Immature natural killer cell (primary cell): Measurements from ENCODE around the gene PRICKLE1. TPM values are rescaled to one million over a fixed set of nuclear protein-coding genes. Genes with fewer than 3 reads are reported as not detected.

ENCODE experiments used
- DNase-seq, 3 donors: peaks; one replicate each; pipeline ENCODE4 v3.0.0; 2022; ENCODE audit warnings: mixed read lengths in 1 of 3
- H3K27ac Mint-ChIP-seq, 6 donors: one replicate each; pipeline ENCODE4 v1.8.0; 2020; ENCODE audit warnings: mixed read lengths in 6 of 6, mild to moderate bottlenecking in 5 of 6, inconsistent platforms in 4 of 6, moderate library complexity in 3 of 6
- H3K27me3 Mint-ChIP-seq, 3 donors: one replicate each; pipeline ENCODE4 v1.8.0; 2020 to 2021; ENCODE audit warnings: low read depth in 3 of 3, mild to moderate bottlenecking in 3 of 3, mixed read lengths in 3 of 3, moderate library complexity in 3 of 3, inconsistent platforms in 1 of 3
- H3K36me3 Mint-ChIP-seq, 3 donors: one replicate each; pipeline ENCODE4 v1.8.0; 2020; ENCODE audit warnings: mixed read lengths in 3 of 3, inconsistent platforms in 2 of 3, mild to moderate bottlenecking in 2 of 3
- H3K4me1 Mint-ChIP-seq, 2 donors: one replicate each; pipeline ENCODE4 v1.8.0; 2020; ENCODE audit warnings: inconsistent platforms in 2 of 2, mild to moderate bottlenecking in 2 of 2, mixed read lengths in 2 of 2, moderate library complexity in 1 of 2
- H3K4me3 Mint-ChIP-seq, 5 donors: one replicate each; pipeline ENCODE4 v1.8.0; 2020; ENCODE audit warnings: mild to moderate bottlenecking in 5 of 5, mixed read lengths in 5 of 5, inconsistent platforms in 3 of 5, moderate library complexity in 3 of 5
- H3K9me3 Mint-ChIP-seq, 6 donors: one replicate each; pipeline ENCODE4 v1.8.0; 2020; ENCODE audit warnings: mild to moderate bottlenecking in 6 of 6, mixed read lengths in 6 of 6, inconsistent platforms in 4 of 6, moderate library complexity in 3 of 6
- polyA plus RNA-seq, 3 donors: library from polyadenylated mRNA; unstranded; fragments of 300-500 nt; fragmentation: Illumina TruSeq; gene quantifications; one replicate each; pipeline ENCODE4 v1.2.3, GENCODE V29; 2021

Gene PRICKLE1
- under 1 TPM in 2 of 3 donors, not detected in 1; 0.08 to 0.38 TPM for polyA plus RNA-seq

- H3K27me3 Mint-ChIP-seq, result peaks cover 18 to 33% (median 27%) of the 10 kb centered on the region in 3 donors
Measured at GRCh38 chr12:42589465-42590329, at the start of gene PRICKLE1. TSS of gene PRICKLE1 (minus strand) at chr12:42589746. CDS start at chr12:42472516, 117,230 bp downstream.

GRCh38 chr12:42638697-42639096, 49.2 kb upstream of the PRICKLE1 start:
- Mint-ChIP-seq H3K9me3 (peaks cover 0 to 8% (median under 1%) of the 10 kb centered on the region in 6 donors), H3K4me1 (no peaks in the 10 kb centered on the region), H3K36me3 (no peaks in the 10 kb centered on the region), H3K27ac (no peak overlapping the region), H3K27me3 (peaks cover 0 to 5% (median 0%) of the 10 kb centered on the region in 3 donors), H3K4me3 (no peak overlapping the region)
- no peak for DNase-seq

More at GRCh38 chr12:42589465-42590329, at the start of gene PRICKLE1:
- Mint-ChIP-seq H3K9me3 (peaks cover 0 to 3% (median 0%) of the 10 kb centered on the region in 6 donors), H3K4me1 (peaks cover 7 to 11% of the 10 kb centered on the region in 2 donors), H3K36me3 (peaks cover 0 to 5% (median 0%) of the 10 kb centered on the region in 3 donors), H3K27ac (no peak within 1 kb of the TSS), H3K4me3 (peak within 1 kb of the TSS; percentile 54 to 73 (median 67))
- peak in 1 of 3 donors; percentile 4 for DNase-seq

- Mint-ChIP-seq H3K27me3 (peaks cover 0 to 5% (median 0%) of the 10 kb centered on the region in 3 donors), H3K4me3 (no peak overlapping the region), H3K27ac (no peak overlapping the region), H3K36me3 (no peaks in the 10 kb centered on the region), H3K4me1 (no peaks in the 10 kb centered on the region), H3K9me3 (peaks cover 0 to 7% (median 0%) of the 10 kb centered on the region in 6 donors)
- no peak for DNase-seq
Measured at GRCh38 chr12:42638011-42638410, 48.5 kb upstream of the PRICKLE1 start.

- Mint-ChIP-seq H3K9me3 (peaks cover 0 to 4% (median 0%) of the 10 kb centered on the region in 6 donors), H3K4me1 (no peaks in the 10 kb centered on the region), H3K27ac (no peak overlapping the region), H3K4me3 (no peak overlapping the region), H3K27me3 (peaks cover 0 to 5% (median 0%) of the 10 kb centered on the region in 3 donors), H3K36me3 (no peaks in the 10 kb centered on the region)
- DNase-seq, result no peak
Measured at GRCh38 chr12:42636993-42637392, 47.4 kb upstream of the PRICKLE1 start.

GRCh38 chr12:42633594-42633993, 44.0 kb upstream of the PRICKLE1 start:
- Mint-ChIP-seq H3K9me3 (peaks cover 0 to 4% (median 1%) of the 10 kb centered on the region in 6 donors), H3K27me3 (peaks cover 0 to 5% (median 2%) of the 10 kb centered on the region in 3 donors), H3K4me3 (no peak overlapping the region), H3K36me3 (no peaks in the 10 kb centered on the region), H3K27ac (no peak overlapping the region), H3K4me1 (no peaks in the 10 kb centered on the region)
- DNase-seq, result no peak

GRCh38 chr12:42631513-42631912, 42.0 kb upstream of the PRICKLE1 start:
- Mint-ChIP-seq H3K36me3 (no peaks in the 10 kb centered on the region), H3K27me3 (peaks cover 0 to 2% (median 2%) of the 10 kb centered on the region in 3 donors), H3K27ac (no peak overlapping the region), H3K9me3 (peaks cover 0 to 3% (median 0%) of the 10 kb centered on the region in 6 donors), H3K4me1 (no peaks in the 10 kb centered on the region), H3K4me3 (no peak overlapping the region)
- no peak for DNase-seq

- DNase-seq, result no peak
- Mint-ChIP-seq H3K4me3 (no peak overlapping the region), H3K4me1 (no peaks in the 10 kb centered on the region), H3K36me3 (no peaks in the 10 kb centered on the region), H3K27ac (no peak overlapping the region), H3K27me3 (peaks cover 0 to 2% (median 2%) of the 10 kb centered on the region in 3 donors), H3K9me3 (peaks cover 0 to 3% (median 0%) of the 10 kb centered on the region in 6 donors)
Measured at GRCh38 chr12:42630314-42630713, 40.8 kb upstream of the PRICKLE1 start.

GRCh38 chr12:42627151-42627550, 37.6 kb upstream of the PRICKLE1 start:
- no peak for DNase-seq
- Mint-ChIP-seq H3K4me3 (no peak overlapping the region), H3K27ac (no peak overlapping the region), H3K36me3 (no peaks in the 10 kb centered on the region), H3K27me3 (peaks cover 0 to 2% (median 1%) of the 10 kb centered on the region in 3 donors), H3K4me1 (no peaks in the 10 kb centered on the region), H3K9me3 (peaks cover 0 to 4% (median under 1%) of the 10 kb centered on the region in 6 donors)

- Mint-ChIP-seq H3K4me3 (no peak overlapping the region), H3K4me1 (no peaks in the 10 kb centered on the region)
- DNase-seq, result no peak
Measured at GRCh38 chr12:42625611-42626010, 36.1 kb upstream of the PRICKLE1 start.

GRCh38 chr12:42617622-42618021, 28.1 kb upstream of the PRICKLE1 start:
- Mint-ChIP-seq H3K27me3 (no peaks in the 10 kb centered on the region), H3K4me3 (no peak overlapping the region), H3K9me3 (peaks cover 5 to 35% (median 16%) of the 10 kb centered on the region in 6 donors), H3K27ac (no peak overlapping the region), H3K4me1 (no peaks in the 10 kb centered on the region), H3K36me3 (no peaks in the 10 kb centered on the region)
- DNase-seq, result no peak

More at GRCh38 chr12:42625611-42626010, 36.1 kb upstream of the PRICKLE1 start:
- Mint-ChIP-seq H3K27ac (no peak overlapping the region), H3K36me3 (no peaks in the 10 kb centered on the region), H3K9me3 (peaks cover 0 to 5% (median 1%) of the 10 kb centered on the region in 6 donors), H3K27me3 (peaks cover 0 to 1% (median 0%) of the 10 kb centered on the region in 3 donors)

- Mint-ChIP-seq H3K36me3 (no peaks in the 10 kb centered on the region), H3K4me1 (no peaks in the 10 kb centered on the region), H3K27ac (no peak overlapping the region), H3K9me3 (peaks cover 5 to 36% (median 16%) of the 10 kb centered on the region in 6 donors), H3K4me3 (no peak overlapping the region), H3K27me3 (peaks cover 0 to 2% (median 2%) of the 10 kb centered on the region in 3 donors)
- no peak for DNase-seq
Measured at GRCh38 chr12:42615006-42615405, 25.5 kb upstream of the PRICKLE1 start.

GRCh38 chr12:42612231-42612613, 22.7 kb upstream of the PRICKLE1 start:
- Mint-ChIP-seq H3K27me3 (peaks cover 2 to 5% (median 3%) of the 10 kb centered on the region in 3 donors), H3K4me3 (no peak overlapping the region), H3K27ac (no peak overlapping the region), H3K9me3 (peaks cover 4 to 17% (median 5%) of the 10 kb centered on the region in 6 donors), H3K36me3 (no peaks in the 10 kb centered on the region), H3K4me1 (no peaks in the 10 kb centered on the region)
- no peak for DNase-seq

- H3K27me3 Mint-ChIP-seq, result peaks cover 2 to 5% (median 3%) of the 10 kb centered on the region in 3 donors
- no peak overlapping the region for H3K4me3 Mint-ChIP-seq
- no peaks in the 10 kb centered on the region for H3K36me3 Mint-ChIP-seq
- peaks cover 4 to 17% (median 5%) of the 10 kb centered on the region in 6 donors for H3K9me3 Mint-ChIP-seq
- no peaks in the 10 kb centered on the region for H3K4me1 Mint-ChIP-seq
- no peak for DNase-seq
- no peak overlapping the region for H3K27ac Mint-ChIP-seq
Measured at GRCh38 chr12:42611571-42612230, 22.2 kb upstream of the PRICKLE1 start.

- DNase-seq, result no peak
- Mint-ChIP-seq H3K27me3 (peaks cover 2 to 5% (median 3%) of the 10 kb centered on the region in 3 donors), H3K36me3 (no peaks in the 10 kb centered on the region), H3K4me1 (no peaks in the 10 kb centered on the region), H3K27ac (no peak overlapping the region), H3K4me3 (no peak overlapping the region), H3K9me3 (peaks cover 0 to 17% (median 6%) of the 10 kb centered on the region in 6 donors)
Measured at GRCh38 chr12:42609605-42610004, 20.1 kb upstream of the PRICKLE1 start.
